ENCODE measurements around the gene HEPACAM. TPM values are rescaled to one million over a fixed set of nuclear protein-coding genes. Genes with fewer than 3 reads are reported as not detected.
"Not testable (repeated sequence)": the region's sequence is repeated elsewhere in the genome, so short reads cannot be mapped to it uniquely, and the experiment has no call there.

HEPACAM gene
- total RNA-seq, 1 donor from 2014 or later = 0.08 TPM

DNA sequence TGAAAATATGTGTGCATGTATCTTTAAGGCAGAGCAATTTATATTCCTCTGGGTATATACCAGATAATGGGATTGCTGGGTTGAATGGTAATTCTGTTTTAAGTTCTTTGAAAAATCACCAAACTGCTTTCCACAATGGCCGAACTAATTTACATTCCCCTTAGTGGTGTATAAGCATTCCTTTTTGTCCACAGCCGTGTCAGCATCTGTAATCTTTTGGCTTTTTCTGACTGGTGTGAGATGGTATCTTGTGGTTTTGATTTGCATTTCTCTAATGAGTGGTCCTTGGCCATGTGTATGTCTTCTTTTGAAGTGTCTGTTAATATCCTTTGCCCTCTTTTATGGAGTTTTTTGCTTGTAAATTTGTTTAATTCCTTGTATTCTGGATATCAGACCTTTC is 42.5 kb upstream of the HEPACAM start:
- peaks cover 6% of the 10 kb centered on the region for H3K36me3 Mint-ChIP-seq (ENCODE audit: low read depth, unreplicated experiment)
- no peak overlapping the region for H3K4me3 Mint-ChIP-seq (ENCODE audit: unreplicated experiment)
- no peak for DNase-seq (ENCODE audit: low spot score)
- TF ChIP-seq, protein P1, sequence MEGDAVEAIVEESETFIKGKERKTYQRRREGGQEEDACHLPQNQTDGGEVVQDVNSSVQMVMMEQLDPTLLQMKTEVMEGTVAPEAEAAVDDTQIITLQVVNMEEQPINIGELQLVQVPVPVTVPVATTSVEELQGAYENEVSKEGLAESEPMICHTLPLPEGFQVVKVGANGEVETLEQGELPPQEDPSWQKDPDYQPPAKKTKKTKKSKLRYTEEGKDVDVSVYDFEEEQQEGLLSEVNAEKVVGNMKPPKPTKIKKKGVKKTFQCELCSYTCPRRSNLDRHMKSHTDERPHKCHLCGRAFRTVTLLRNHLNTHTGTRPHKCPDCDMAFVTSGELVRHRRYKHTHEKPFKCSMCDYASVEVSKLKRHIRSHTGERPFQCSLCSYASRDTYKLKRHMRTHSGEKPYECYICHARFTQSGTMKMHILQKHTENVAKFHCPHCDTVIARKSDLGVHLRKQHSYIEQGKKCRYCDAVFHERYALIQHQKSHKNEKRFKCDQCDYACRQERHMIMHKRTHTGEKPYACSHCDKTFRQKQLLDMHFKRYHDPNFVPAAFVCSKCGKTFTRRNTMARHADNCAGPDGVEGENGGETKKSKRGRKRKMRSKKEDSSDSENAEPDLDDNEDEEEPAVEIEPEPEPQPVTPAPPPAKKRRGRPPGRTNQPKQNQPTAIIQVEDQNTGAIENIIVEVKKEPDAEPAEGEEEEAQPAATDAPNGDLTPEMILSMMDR (IDR thresholded peaks at IDR 0.05; ENCODE audit: unreplicated experiment) = no peak
- no peaks in the 10 kb centered on the region for H3K4me1 Mint-ChIP-seq (ENCODE audit: unreplicated experiment)
- peaks cover 3% of the 10 kb centered on the region for H3K27me3 Mint-ChIP-seq (ENCODE audit: unreplicated experiment)
- H3K27ac Mint-ChIP-seq (ENCODE audit: unreplicated experiment) = no peak overlapping the region
- no peaks in the 10 kb centered on the region for H3K9me3 Mint-ChIP-seq (ENCODE audit: unreplicated experiment)

DNA sequence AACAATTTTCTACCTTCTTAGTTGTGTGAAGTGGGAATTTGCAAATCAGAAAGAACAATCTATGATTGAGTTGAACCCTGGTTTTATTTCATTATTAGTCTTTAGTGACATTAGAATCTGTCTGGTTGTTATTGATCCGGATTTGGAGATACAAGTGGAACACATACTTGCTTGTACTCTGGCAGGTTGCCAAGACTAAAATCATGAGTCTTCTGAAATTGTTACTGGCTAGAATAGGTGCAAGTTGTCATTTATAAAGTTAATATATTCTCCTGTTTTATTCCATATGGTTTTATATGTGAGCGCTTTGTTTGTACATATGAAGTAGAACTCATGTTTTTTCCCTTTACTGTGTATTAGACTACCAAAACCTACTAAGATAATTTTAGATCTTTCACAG is 41.2 kb upstream of the HEPACAM start:
- Mint-ChIP-seq H3K4me1 (ENCODE audit: unreplicated experiment) (no peaks in the 10 kb centered on the region), H3K4me3 (ENCODE audit: unreplicated experiment) (no peak overlapping the region), H3K27ac (ENCODE audit: unreplicated experiment) (no peak overlapping the region), H3K9me3 (ENCODE audit: unreplicated experiment) (no peaks in the 10 kb centered on the region), H3K36me3 (ENCODE audit: low read depth, unreplicated experiment) (peaks cover 6% of the 10 kb centered on the region), H3K27me3 (ENCODE audit: unreplicated experiment) (peaks cover 3% of the 10 kb centered on the region)
- TF ChIP-seq, protein P1 (IDR thresholded peaks at IDR 0.05; ENCODE audit: unreplicated experiment) = no peak
- no peak for DNase-seq (ENCODE audit: low spot score)

GRCh38 chr11:124976531-124976930 is 40.7 kb upstream of the HEPACAM start:
- DNase-seq (ENCODE audit: low spot score) = no peak
- Mint-ChIP-seq H3K9me3 (ENCODE audit: unreplicated experiment) (no peaks in the 10 kb centered on the region), H3K27ac (ENCODE audit: unreplicated experiment) (no peak overlapping the region), H3K36me3 (ENCODE audit: low read depth, unreplicated experiment) (peaks cover 6% of the 10 kb centered on the region), H3K27me3 (ENCODE audit: unreplicated experiment) (peaks cover 3% of the 10 kb centered on the region), H3K4me3 (ENCODE audit: unreplicated experiment) (no peak overlapping the region), H3K4me1 (ENCODE audit: unreplicated experiment) (no peaks in the 10 kb centered on the region)
- TF ChIP-seq, protein P1 (IDR thresholded peaks at IDR 0.05; ENCODE audit: unreplicated experiment) = no peak

- no peaks in the 10 kb centered on the region for H3K4me1 Mint-ChIP-seq (ENCODE audit: unreplicated experiment)
- H3K9me3 Mint-ChIP-seq (ENCODE audit: unreplicated experiment) = no peaks in the 10 kb centered on the region
- peaks cover 4% of the 10 kb centered on the region for H3K36me3 Mint-ChIP-seq (ENCODE audit: low read depth, unreplicated experiment)
- no peak overlapping the region for H3K4me3 Mint-ChIP-seq (ENCODE audit: unreplicated experiment)
- DNase-seq (ENCODE audit: low spot score) = no peak
- TF ChIP-seq, protein P1 (IDR thresholded peaks at IDR 0.05; ENCODE audit: unreplicated experiment) = no peak
- H3K27ac Mint-ChIP-seq (ENCODE audit: unreplicated experiment) = no peak overlapping the region
- H3K27me3 Mint-ChIP-seq (ENCODE audit: unreplicated experiment) = no peaks in the 10 kb centered on the region
Measured at GRCh38 chr11:124971810-124972209, 36.0 kb upstream of the HEPACAM start.

GRCh38 chr11:124970925-124971324 is 35.1 kb upstream of the HEPACAM start:
- H3K36me3 Mint-ChIP-seq (ENCODE audit: low read depth, unreplicated experiment) = peaks cover 4% of the 10 kb centered on the region
- no peak overlapping the region for H3K4me3 Mint-ChIP-seq (ENCODE audit: unreplicated experiment)
- H3K9me3 Mint-ChIP-seq (ENCODE audit: unreplicated experiment) = no peaks in the 10 kb centered on the region
- no peaks in the 10 kb centered on the region for H3K27me3 Mint-ChIP-seq (ENCODE audit: unreplicated experiment)
- no peak for DNase-seq (ENCODE audit: low spot score)
- no peaks in the 10 kb centered on the region for H3K4me1 Mint-ChIP-seq (ENCODE audit: unreplicated experiment)
- TF ChIP-seq, protein P1 (IDR thresholded peaks at IDR 0.05; ENCODE audit: unreplicated experiment) = no peak
- no peak overlapping the region for H3K27ac Mint-ChIP-seq (ENCODE audit: unreplicated experiment)

DNA sequence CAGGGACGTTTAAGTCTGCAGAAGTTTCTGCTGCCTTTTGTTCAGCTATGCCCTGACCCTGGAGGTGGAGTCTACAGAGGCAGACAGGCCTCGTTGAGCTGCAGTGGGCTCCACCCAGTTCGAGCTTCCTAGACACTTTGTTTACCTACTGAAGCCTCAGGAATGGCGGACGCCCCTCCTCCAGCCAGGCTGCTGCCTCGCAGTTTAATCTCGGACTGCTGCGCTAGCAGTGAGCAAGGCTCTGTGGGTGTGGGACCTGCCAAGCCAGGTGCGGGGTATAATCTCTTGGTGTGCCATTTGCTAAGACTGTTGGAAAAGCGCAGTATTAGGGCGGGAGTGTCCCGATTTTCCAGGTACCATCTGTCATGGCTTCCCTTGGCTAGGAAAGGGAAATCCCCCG is 32.4 kb upstream of the HEPACAM start:
- H3K9me3 Mint-ChIP-seq (ENCODE audit: unreplicated experiment); DNase-seq (ENCODE audit: low spot score); H3K27ac Mint-ChIP-seq (ENCODE audit: unreplicated experiment): not testable (repeated sequence)

More for the DNA sequence above, 32.4 kb upstream of the HEPACAM start:
- not testable (repeated sequence) for H3K36me3 Mint-ChIP-seq (ENCODE audit: low read depth, unreplicated experiment); H3K27me3 Mint-ChIP-seq (ENCODE audit: unreplicated experiment); H3K4me1 Mint-ChIP-seq (ENCODE audit: unreplicated experiment); H3K4me3 Mint-ChIP-seq (ENCODE audit: unreplicated experiment)

Measured in endothelial cell (in vitro differentiated cells).